GM12892 (cell line): Measurements from ENCODE around the gene FBXW2.

Source experiments
- POLR2A ChIP-seq: IDR thresholded peaks from 2 replicates; pipeline ENCODE4 v1.6.1; 2011; ENCODE audit warnings: low read depth, low read length, control low read depth
- POLR2AphosphoS5 ChIP-seq: IDR thresholded peaks from 2 replicates; pipeline ENCODE4 v1.6.1; 2011; ENCODE audit warnings: low read depth, low read length, control low read depth

- no peak for TF ChIP-seq POLR2A
- TF ChIP-seq POLR2AphosphoS5 = no peak
These were observed 62.3 kb downstream of the FBXW2 start for GRCh38 chr9:120730654-120731514.
